Prostate gland (tissue), 2 donors: Measurements from ENCODE around the gene ZNF514. TPM values are rescaled to one million over a fixed set of nuclear protein-coding genes. Genes with fewer than 3 reads are reported as not detected.

Experiments used
- DNase-seq: peaks from one replicate; pipeline ENCODE4 v3.0.0-alpha.2; 2019; ENCODE audit warnings: low spot score
- H3K27ac ChIP-seq, 2 donors: fragments of 200-600 bp; sonication (generic); 2 replicates each; pipeline ENCODE4 v1.5.1; 2017 to 2019
- H3K27me3 ChIP-seq: fragments of 200-600 bp; sonication (generic); replicated peaks from 2 replicates; pipeline ENCODE4 v1.5.1; 2019; ENCODE audit not compliant: insufficient read depth
- H3K36me3 ChIP-seq, 2 donors: fragments of 200-600 bp; sonication (generic); 1 replicate in 1 of 2; 2 replicates in 1 of 2; pipeline versions ENCODE4 v1.5.1 to v1.8.1; 2017 to 2019
- H3K4me1 ChIP-seq: fragments of 200-600 bp; sonication (generic); replicated peaks from 2 replicates; pipeline ENCODE4 v1.5.1; 2019
- H3K4me3 ChIP-seq, 2 donors: fragments of 200-600 bp; sonication (generic); 2 replicates each; pipeline ENCODE4 v1.5.1; 2017 to 2019
- H3K9me3 ChIP-seq: fragments of 200-600 bp; sonication (generic); 2 replicates; pipeline ENCODE4 v1.5.1; 2017
- CTCF ChIP-seq, 4 experiments: fragments of 200-600 bp in 2 of 4; fragments of 450-650 bp in 2 of 4; sonication (generic) in 2 of 4; IDR thresholded peaks; 1 replicate in 3 of 4; 2 replicates in 1 of 4; pipeline ENCODE4 v1.5.1; 2016 to 2019; ENCODE audit warnings: antibody characterized with exemption in 4 of 4, mild to moderate bottlenecking in 2 of 4, moderate library complexity in 2 of 4
- POLR2A ChIP-seq: fragments of 450-650 bp; IDR thresholded peaks from one replicate; pipeline ENCODE4 v1.6.1; 2016; ENCODE audit warnings: antibody characterized with exemption, mild to moderate bottlenecking
- POLR2AphosphoS5 ChIP-seq: sonication (generic); formaldehyde crosslinking; IDR thresholded peaks from one replicate; pipeline ENCODE4 v1.6.1; 2017; ENCODE audit warnings: antibody characterized with exemption
- WGBS: methylation state at CpG from one replicate; pipeline ENCODE4 v1.1.5; 2018; 5-methylcytosine and 5-hydroxymethylcytosine counted together
- intact Hi-C: fragments of 100-400 bp; cut with DNase I; formaldehyde crosslinking; loops from one replicate; pipeline ENCODE4 v1.14.2; 2022
- total RNA-seq, 2 donors: library from RNA; depleted of rRNA; stranded (reverse); fragments of >200 nt; gene quantifications; one replicate each; pipeline ENCODE4 v1.1.0, GENCODE V29; 2016

The ZNF514 gene
- total RNA-seq, 2 donors from 2014 or later = 19.1 TPM

GRCh38 chr2:95149397-95149984 lies 10.2 kb downstream of the ZNF514 start:
- TF ChIP-seq POLR2A (no peak), POLR2AphosphoS5 (no peak), CTCF (IDR thresholded peaks at IDR 0.05) (no peak)
- Histone ChIP-seq H3K4me1 (no peaks in the 10 kb centered on the region), H3K9me3 (no peaks in the 10 kb centered on the region), H3K36me3 (peaks cover 9 to 19% of the 10 kb centered on the region in 2 donors), H3K27ac (no peak overlapping the region), H3K4me3 (no peak overlapping the region), H3K27me3 (no peaks in the 10 kb centered on the region)
- intact Hi-C loops = no loop called here
- DNase-seq = no peak
- 93% methylated on average over 6 of the region's 6 CpGs for WGBS

- Histone ChIP-seq H3K4me1 (no peaks in the 10 kb centered on the region), H3K4me3 (no peak overlapping the region), H3K27me3 (no peaks in the 10 kb centered on the region), H3K27ac (no peak overlapping the region), H3K9me3 (no peaks in the 10 kb centered on the region), H3K36me3 (no peaks in the 10 kb centered on the region)
- WGBS = 96% methylated on average over 2 of the region's 2 CpGs
- intact Hi-C loops = no loop called here
- TF ChIP-seq POLR2A (no peak), POLR2AphosphoS5 (no peak), CTCF (IDR thresholded peaks at IDR 0.05) (no peak)
- DNase-seq = no peak
These were observed 15.8 kb downstream of the ZNF514 start for GRCh38 chr2:95143838-95144237.

DNA sequence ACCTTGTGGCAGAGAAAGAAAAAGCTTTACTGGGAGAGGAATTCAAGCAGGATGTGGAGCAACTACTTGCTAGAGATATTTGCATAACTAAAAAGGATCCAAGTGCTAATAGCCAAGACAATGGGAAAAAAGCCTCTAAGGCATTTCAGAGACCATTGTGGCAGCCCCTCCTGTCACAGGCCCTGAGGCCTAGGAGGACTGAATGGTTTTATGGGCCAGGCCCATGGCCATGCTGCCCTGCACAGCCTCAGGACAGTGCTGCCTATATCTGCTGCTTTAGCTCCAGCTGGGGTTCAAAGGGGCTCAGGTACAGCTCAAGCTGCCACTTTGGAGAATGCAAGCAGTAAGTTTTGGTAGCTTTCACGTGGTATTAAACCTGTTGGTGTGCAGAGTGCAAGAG lies 20.9 kb downstream of the ZNF514 start:
- TF ChIP-seq POLR2A = no peak
- TF ChIP-seq CTCF (IDR thresholded peaks at IDR 0.05) = no peak
- TF ChIP-seq POLR2AphosphoS5 = no peak
- Histone ChIP-seq H3K36me3 (no peaks in the 10 kb centered on the region), H3K27ac (no peak overlapping the region), H3K4me1 (no peaks in the 10 kb centered on the region), H3K27me3 (no peaks in the 10 kb centered on the region), H3K9me3 (no peaks in the 10 kb centered on the region), H3K4me3 (no peak overlapping the region)
- 88% methylated on average over 1 of the region's 1 CpG for WGBS
- no peak for DNase-seq
- intact Hi-C loops = no loop called here

DNA sequence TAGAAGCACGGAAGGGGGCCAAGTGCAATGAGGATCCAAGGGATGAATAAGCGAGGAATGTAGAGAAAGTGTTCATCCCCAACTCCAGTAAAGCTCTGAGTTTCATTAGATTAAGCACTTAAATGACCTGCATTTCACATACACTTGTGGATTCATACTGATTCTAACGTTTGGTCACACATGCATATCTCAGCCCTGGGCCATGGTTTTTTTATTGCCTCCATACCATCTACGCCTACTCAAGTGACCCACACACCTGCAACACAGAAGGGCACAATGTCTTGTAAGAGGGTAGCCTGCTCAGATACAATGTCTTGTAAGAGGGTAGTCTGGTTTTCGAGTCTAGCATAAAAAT lies 37.5 kb downstream of the ZNF514 start:
- no peaks in the 10 kb centered on the region for H3K27me3 ChIP-seq
- peak overlapping the region; percentile 92 to 99 for H3K4me3 ChIP-seq
- no peaks in the 10 kb centered on the region for H3K36me3 ChIP-seq
- WGBS = 20% methylated on average over 5 of the region's 5 CpGs
- H3K9me3 ChIP-seq = no peaks in the 10 kb centered on the region
- intact Hi-C loops = no loop called here
- DNase-seq = no peak
- TF ChIP-seq POLR2AphosphoS5 (no peak), CTCF (IDR thresholded peaks at IDR 0.05) (no peak), POLR2A (no peak)
- H3K27ac ChIP-seq = peak overlapping the region; percentile 90 to 95
- H3K4me1 ChIP-seq = no peaks in the 10 kb centered on the region

GRCh38 chr2:95121407-95122196 lies 38.0 kb downstream of the ZNF514 start, which contains the start of gene MRPS5:
Gene MRPS5, minus strand, starts transcription at chr2:95121808. Its CDS starts 17 bp downstream, at chr2:95121791.
- 0% methylated on average over 65 of the region's 86 CpGs for WGBS
- H3K27ac ChIP-seq = peak within 1 kb of the TSS; percentile 90 to 95
- DNase-seq = peak; percentile 78
- no peak for TF ChIP-seq POLR2AphosphoS5
- peak; percentile 77 for TF ChIP-seq POLR2A
- peak within 1 kb of the TSS; percentile 92 to 99 for H3K4me3 ChIP-seq
- intact Hi-C loops = no loop called here
- no peaks in the 10 kb centered on the region for H3K4me1 ChIP-seq
- no peaks in the 10 kb centered on the region for H3K36me3 ChIP-seq
- H3K9me3 ChIP-seq = no peaks in the 10 kb centered on the region
- no peaks in the 10 kb centered on the region for H3K27me3 ChIP-seq
